ENCODE data around the gene HEPN1. TPM values are rescaled to one million over a fixed set of nuclear protein-coding genes. Genes with fewer than 3 reads are reported as not detected.

HEPN1 gene
- total RNA-seq, 1 experiment from 2014 or later, result not detected

DNA sequence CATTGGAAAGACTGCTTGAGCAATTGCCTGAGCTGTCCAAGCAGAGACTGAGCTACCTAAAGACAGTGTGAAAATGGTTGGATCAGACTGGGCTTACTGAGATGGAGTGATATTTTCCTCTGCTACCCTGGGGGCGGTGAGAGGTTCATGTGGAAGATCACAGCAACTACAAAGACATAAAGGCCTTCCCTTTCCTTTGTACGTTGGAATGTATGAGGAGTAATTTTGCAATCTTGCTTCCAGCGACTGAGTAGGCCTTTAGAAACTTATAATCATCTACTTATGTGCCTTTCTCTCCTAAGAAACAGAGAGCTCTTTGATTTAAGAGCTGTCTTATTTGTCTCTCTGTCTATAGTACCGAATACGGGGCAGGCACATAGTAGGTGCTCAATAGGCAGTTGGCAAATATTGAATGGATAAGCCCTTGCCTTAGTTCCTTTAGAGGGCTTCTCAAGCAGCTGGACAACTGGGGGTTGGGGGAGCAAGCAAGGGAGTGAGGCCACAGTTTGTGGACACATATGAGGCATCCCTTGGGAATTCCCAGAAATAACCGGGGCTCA, 19.2 kb downstream of the HEPN1 start:
- DNase-seq (ENCODE audit: low spot score), result no peak
- peaks cover 25% of the 10 kb centered on the region for H3K27me3 Mint-ChIP-seq (ENCODE audit: low read depth)
- no peak overlapping the region for H3K27ac Mint-ChIP-seq
- CTCF ChIA-PET, result interaction anchor here (1.2 to 1.3 kb wide), 2 partner anchors 40 to 56 kb away, joined by 6 read pairs; partner anchors contain the start of gene ROBO4
- 0 out of 2 replicates have a peak, but pooled peaks cover 2% of the 10 kb centered on the region for H3K4me1 Mint-ChIP-seq
- H3K36me3 Mint-ChIP-seq, result no peaks in the 10 kb centered on the region
- no peak overlapping the region for H3K4me3 Mint-ChIP-seq
- POLR2A ChIA-PET, result interaction anchor here (0.6 kb wide), 1 partner anchor 62 kb away, joined by 4 read pairs; no protein-coding TSS in a partner anchor
- ATAC-seq, result no peak
- TF ChIP-seq ATF3 (CRISPR knock-in tag; conservative IDR thresholded peaks at IDR 0.05), result no peak
- TF ChIP-seq, protein P1, sequence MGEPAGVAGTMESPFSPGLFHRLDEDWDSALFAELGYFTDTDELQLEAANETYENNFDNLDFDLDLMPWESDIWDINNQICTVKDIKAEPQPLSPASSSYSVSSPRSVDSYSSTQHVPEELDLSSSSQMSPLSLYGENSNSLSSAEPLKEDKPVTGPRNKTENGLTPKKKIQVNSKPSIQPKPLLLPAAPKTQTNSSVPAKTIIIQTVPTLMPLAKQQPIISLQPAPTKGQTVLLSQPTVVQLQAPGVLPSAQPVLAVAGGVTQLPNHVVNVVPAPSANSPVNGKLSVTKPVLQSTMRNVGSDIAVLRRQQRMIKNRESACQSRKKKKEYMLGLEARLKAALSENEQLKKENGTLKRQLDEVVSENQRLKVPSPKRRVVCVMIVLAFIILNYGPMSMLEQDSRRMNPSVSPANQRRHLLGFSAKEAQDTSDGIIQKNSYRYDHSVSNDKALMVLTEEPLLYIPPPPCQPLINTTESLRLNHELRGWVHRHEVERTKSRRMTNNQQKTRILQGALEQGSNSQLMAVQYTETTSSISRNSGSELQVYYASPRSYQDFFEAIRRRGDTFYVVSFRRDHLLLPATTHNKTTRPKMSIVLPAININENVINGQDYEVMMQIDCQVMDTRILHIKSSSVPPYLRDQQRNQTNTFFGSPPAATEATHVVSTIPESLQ (CRISPR knock-in tag; IDR thresholded peaks at IDR 0.05), result no peak
- no peak for TF ChIP-seq HMGXB4 (CRISPR knock-in tag; IDR thresholded peaks at IDR 0.05)
- no peak for TF ChIP-seq ZNF263 (CRISPR knock-in tag; IDR thresholded peaks at IDR 0.05; ENCODE audit: low read depth)
- no peak for TF ChIP-seq ZNF396 (CRISPR knock-in tag; IDR thresholded peaks at IDR 0.05; ENCODE audit: borderline replicate concordance)
- TF ChIP-seq TEAD1 (CRISPR knock-in tag; IDR thresholded peaks at IDR 0.05), result no peak
- no peak for TF ChIP-seq NR1H2 (CRISPR knock-in tag; IDR thresholded peaks at IDR 0.05)
- TF ChIP-seq ZNF423 (CRISPR knock-in tag; IDR thresholded peaks at IDR 0.05), result no peak
- TF ChIP-seq, protein P2, sequence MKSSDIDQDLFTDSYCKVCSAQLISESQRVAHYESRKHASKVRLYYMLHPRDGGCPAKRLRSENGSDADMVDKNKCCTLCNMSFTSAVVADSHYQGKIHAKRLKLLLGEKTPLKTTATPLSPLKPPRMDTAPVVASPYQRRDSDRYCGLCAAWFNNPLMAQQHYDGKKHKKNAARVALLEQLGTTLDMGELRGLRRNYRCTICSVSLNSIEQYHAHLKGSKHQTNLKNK (CRISPR knock-in tag; IDR thresholded peaks at IDR 0.05), result no peak
- TF ChIP-seq IRF1 (CRISPR knock-in tag; IDR thresholded peaks at IDR 0.05), result no peak
- TF ChIP-seq JAZF1 (CRISPR knock-in tag; IDR thresholded peaks at IDR 0.05), result no peak
- no peak for TF ChIP-seq SMAD4 (CRISPR knock-in tag; IDR thresholded peaks at IDR 0.05)
- no peak for TF ChIP-seq ZNF425 (CRISPR knock-in tag; conservative IDR thresholded peaks at IDR 0.05)
- no peak for TF ChIP-seq SMAD3 (CRISPR knock-in tag; IDR thresholded peaks at IDR 0.05; ENCODE audit: borderline replicate concordance)
- no peak for TF ChIP-seq EMX1 (CRISPR knock-in tag; IDR thresholded peaks at IDR 0.05)
- TF ChIP-seq, protein P3, sequence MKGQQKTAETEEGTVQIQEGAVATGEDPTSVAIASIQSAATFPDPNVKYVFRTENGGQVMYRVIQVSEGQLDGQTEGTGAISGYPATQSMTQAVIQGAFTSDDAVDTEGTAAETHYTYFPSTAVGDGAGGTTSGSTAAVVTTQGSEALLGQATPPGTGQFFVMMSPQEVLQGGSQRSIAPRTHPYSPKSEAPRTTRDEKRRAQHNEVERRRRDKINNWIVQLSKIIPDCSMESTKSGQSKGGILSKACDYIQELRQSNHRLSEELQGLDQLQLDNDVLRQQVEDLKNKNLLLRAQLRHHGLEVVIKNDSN (CRISPR knock-in tag; IDR thresholded peaks at IDR 0.05), result no peak
- TF ChIP-seq CBFB (CRISPR knock-in tag; IDR thresholded peaks at IDR 0.05; ENCODE audit: low read depth), result no peak
- TF ChIP-seq SOX15 (CRISPR knock-in tag; IDR thresholded peaks at IDR 0.05), result no peak
- no peak for TF ChIP-seq GABPB1 (CRISPR knock-in tag; IDR thresholded peaks at IDR 0.05)
- no peaks in the 10 kb centered on the region for H3K9me3 Mint-ChIP-seq
